NK-92 treated with Interleukin-12 subunit alpha and Interleukin-12 subunit beta, amount 100 ng/mL, for 24 hours (cell line): ENCODE data around the gene SLC5A10.
"Not testable (repeated sequence)": the region's sequence is repeated elsewhere in the genome, so short reads cannot be mapped to it uniquely, and the experiment has no call there.

Experiments
- DNase-seq: peaks from one replicate; lab custom pipeline; 2025; lab: John Stamatoyannopoulos, UW

Gene SLC5A10

GRCh38 chr17:19043032-19043431, 91.1 kb downstream of the SLC5A10 start:
- not testable (repeated sequence) for DNase-seq

- DNase-seq, result not testable (repeated sequence)
Observed at GRCh38 chr17:19044643-19045042, 92.7 kb downstream of the SLC5A10 start.

- not testable (repeated sequence) for DNase-seq
Observed at GRCh38 chr17:19046782-19047375, 94.9 kb downstream of the SLC5A10 start, which contains the start of gene GRAP. Gene GRAP, minus strand, starts transcription at chr17:19046957. Its CDS starts 31 bp downstream, at chr17:19046926.

- DNase-seq, result not testable (repeated sequence)
Observed at GRCh38 chr17:19047510-19047909, 95.5 kb downstream of the SLC5A10 start.

GRCh38 chr17:19048826-19049225, 96.9 kb downstream of the SLC5A10 start:
- not testable (repeated sequence) for DNase-seq

GRCh38 chr17:19055447-19055846, 103.5 kb downstream of the SLC5A10 start:
- DNase-seq, result not testable (repeated sequence)

GRCh38 chr17:19062009-19062717, 110.2 kb downstream of the SLC5A10 start:
- DNase-seq, result not testable (repeated sequence)

- DNase-seq, result not testable (repeated sequence)
Observed at GRCh38 chr17:19062718-19063325, 110.9 kb downstream of the SLC5A10 start.

GRCh38 chr17:19063326-19063956, 111.5 kb downstream of the SLC5A10 start:
- DNase-seq, result not testable (repeated sequence)

- DNase-seq, result not testable (repeated sequence)
Observed at GRCh38 chr17:19064378-19064777, 112.4 kb downstream of the SLC5A10 start.

GRCh38 chr17:19070318-19071168, 118.6 kb downstream of the SLC5A10 start:
- not testable (repeated sequence) for DNase-seq
